ENCODE data around the gene CDC42BPB.
A peak's percentile ranks its signal among the peaks of the same experiment; 100 is the strongest.
"Not testable (repeated sequence)": the region's sequence is repeated elsewhere in the genome, so short reads cannot be mapped to it uniquely, and the experiment has no call there.

Gene CDC42BPB

DNA sequence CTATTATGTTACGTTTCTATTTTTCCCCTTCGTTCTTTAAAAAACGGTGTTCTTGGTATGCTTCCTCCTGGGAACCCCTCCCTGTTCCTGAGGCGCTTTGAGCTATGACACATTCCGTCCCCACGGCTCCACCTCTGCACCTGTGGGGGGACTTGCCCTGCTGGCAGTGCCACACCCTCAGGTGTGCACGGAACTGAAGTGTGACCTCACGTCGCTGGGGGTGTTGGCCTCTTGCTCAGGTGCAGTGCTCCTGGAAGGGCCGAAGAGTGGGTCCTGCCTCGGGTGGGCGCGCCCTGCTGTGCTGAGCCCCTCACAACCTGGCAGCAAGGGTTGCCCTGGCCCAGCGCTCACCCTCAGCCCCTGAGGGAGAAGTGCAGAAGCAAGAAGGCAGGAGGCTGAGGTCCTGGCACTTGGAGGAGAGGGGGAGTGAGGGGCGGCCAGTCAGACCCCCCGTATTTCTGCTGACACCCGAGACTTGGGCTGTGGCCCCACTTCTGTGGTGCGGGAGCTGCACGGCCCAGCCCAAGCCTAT lies 129.9 kb downstream of the CDC42BPB start:
- no peak for DNase-seq

DNA sequence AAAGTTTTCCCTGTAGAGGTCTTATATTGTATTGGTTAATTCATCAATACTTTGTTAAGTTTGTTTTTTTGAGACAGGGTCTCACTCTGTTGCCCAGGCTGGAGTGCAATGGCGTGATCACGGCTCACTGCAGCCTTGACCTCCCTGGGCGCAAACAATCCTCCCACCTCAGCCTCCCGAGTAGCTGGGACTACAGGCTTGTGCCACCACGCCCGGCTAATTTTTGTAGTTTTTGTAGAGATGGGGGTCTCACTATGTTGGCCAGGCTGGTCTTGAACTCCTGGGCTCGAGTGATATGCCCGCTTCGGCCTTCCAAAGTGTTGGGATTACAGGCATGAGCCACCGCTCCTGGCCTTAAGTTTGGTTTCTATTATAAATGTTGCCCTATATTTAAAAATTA lies 130.5 kb downstream of the CDC42BPB start:
- DNase-seq: not testable (repeated sequence)

DNA sequence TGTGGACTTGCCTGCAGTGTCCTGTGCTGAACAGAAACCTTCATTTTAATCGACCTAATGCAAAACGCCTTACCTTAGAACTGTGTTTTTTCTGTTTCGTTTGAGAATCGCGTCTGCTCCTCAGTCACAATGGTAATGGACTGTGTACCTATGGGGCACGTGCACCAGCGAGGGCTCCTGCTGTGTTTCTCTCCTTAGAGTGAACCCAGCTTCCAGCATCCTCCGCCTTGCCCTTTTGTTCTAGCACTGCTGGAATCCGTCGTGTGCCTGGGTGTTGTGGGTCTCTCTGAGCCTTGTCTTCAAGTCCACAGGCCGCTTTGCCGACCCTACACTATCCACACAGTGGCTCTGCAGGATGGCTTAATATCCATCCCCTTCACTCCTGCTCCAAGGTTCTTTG lies 131.2 kb downstream of the CDC42BPB start:
- no peak for DNase-seq

DNA sequence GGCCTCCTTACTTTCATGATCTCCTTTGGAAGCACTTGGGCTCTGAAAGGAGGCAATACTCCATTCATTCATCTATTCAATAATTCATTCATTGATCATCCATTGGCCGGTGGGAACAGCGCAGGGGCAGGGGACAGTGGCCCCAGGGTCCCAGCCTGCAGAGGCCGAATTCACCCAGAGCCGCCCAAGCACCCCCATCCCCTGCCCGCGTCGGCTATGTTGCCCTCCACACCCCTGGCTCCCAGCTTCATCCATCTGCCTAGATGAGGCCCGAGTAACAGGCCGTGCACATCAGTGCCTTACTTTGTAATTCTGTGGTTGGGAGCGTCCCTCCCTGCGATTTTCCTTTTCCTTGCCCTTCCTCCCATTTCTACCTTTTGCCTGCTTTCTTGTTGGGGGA lies 131.7 kb downstream of the CDC42BPB start:
- no peak for DNase-seq

DNA sequence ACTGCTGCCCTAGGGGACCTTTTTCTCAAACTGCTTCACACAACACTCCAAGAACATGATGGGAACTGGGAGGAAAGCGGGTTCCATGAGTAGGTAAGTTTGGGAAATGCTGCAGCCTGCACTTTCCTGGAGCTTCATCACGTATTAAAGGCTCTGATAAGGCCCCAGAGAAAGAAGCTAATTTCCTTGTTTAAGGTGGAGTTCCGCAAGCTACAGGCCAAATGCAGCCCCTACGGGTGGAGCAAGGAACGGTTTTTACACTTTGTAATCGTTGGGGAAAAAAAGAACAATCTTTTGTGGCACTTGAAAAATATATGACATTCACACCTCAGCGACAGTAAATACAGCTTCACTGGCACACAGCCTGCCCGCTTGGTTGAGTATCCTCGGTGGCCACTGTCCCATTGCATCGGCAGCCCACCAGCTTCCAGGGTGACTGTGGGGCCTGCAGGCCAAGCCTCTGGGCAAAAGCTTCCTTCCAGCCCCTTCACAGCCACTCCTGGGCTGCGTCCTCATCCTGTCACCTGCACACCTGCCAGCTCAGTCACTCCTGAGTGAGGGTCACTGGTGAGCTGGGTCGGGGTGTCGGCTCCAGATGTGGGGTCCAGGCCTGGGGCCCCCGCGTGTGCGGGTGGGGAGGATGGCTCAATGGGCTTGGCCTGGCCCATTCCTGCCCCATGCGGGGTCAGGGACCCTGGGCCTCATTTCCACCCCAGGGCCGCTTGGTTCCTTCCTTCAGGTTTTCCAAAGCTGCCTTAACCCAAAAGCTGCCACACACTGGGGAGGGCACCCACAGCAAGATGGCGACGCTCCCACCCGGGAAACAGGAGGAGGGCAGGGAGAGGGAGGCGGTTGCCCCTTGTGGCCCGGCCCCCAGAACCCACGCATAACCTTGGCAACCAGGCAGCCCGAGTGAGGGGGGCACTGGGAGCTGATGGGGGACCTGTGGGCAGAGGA lies 132.4 kb downstream of the CDC42BPB start:
- DNase-seq: no peak

DNA sequence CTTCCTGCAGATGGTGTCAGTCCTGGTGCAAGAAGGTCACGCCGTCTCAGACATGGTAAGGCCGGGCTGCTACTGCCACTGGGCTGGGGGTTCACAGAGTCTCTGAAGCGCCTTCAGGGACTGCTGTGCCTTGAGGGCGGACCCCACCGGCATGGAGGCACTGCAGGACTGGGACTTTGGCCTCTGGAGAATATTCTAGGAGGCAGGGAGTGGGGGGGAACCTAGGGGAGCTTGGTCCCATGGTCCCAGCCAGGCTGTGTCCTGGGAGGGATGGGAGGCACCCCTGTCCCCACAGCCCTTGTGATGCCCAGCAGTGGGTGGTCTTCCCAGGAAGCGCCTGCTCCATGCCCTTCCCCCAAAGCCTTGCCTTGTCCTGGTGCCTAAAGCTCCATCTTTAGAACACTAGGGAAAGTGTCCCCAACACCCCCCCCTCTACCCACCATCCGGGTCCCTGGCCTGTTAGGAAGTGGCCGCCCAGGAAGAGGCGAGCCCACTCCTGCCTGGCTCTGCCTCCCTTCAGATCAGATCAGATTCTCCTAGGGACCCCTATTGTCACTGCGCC lies 133.3 kb downstream of the CDC42BPB start:
- DNase-seq: no peak

DNA sequence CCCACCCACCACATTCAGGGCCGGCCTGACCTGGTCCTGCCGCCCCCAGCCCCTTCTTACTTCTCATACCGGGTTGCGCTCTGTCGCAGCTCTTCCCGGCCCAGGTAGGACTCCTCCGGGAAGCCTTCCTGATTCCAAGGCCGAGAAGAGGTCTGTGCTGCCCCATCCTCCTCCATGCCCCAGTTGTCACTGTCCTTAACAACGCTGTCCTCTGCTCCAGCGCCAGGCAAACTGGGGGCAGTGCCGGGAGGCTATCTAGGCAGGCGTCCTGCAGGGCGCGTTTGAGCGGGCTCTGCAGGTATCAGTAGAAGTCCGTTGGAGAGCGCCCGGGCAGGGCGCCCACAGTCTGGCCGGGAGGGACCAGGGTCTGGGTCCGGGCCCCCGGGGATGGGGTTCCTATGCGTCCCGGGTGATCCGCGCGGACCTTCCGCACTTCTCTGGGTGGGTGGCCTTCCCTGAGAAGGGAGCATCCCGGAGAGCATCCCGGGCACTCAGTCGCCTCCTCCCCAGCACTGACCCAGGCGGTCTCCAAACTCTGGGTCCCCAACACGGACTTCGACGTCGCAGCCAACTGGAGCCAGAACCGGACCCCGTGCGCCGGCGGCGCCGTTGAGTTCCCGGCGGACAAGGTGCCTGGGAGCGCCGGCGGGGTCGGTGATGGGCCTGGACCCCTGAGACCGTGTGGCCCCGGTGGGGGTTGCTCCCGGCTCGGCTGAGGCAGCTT lies 134.0 kb downstream of the CDC42BPB start:
- DNase-seq: no peak

DNA sequence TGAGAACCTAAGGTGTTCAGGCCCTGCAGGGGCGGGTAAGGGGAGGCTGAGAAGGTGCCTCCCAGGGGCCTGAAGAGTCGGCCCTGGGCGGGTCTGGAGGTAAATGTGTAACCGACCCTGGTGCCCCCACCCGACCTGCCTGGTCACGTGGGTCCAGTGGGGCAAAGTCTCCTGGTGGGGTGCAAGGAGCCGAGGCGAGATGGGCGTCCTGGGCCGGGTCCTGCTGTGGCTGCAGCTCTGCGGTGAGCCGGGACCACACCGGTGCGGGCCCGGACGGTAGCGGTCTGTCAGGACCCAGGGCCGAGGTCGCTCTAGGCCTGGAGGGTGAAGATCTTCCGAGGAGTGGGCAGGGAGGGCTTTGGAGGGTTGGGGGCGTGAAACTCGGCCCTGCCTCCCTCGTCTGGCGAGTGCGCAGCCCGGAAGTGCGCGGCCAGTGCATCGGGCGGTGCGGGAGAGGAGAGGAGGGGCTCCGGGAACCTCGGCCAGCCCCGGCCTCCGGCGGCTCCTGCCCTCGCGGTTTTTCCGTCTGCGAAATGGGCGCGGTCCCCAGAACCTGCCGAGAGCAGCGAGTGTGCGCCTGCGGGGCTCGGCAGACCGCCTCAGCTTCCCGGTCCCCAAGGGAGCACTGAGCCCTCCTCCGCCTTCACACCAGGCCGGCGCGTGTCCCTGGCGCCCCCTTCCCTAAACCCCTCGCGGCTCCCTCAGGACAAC lies 134.7 kb downstream of the CDC42BPB start, which contains the start of gene AMN:
TSS of gene AMN (plus strand) at position 174 of the 711 bp plus-strand sequence. CDS start at position 200, 26 bp downstream.
- no peak for DNase-seq

DNA sequence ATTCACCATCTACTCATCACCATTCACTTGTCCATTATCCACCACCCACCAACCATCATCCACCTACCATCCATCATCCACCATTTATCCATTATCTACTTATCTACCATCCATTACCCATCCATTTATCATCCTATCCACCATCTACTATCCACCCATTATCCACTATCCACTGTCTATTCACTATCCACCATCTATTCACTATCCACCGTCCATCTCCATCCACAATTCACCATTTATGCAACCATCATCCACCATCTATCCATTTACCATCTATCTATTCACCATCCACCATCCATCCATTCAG lies 136.4 kb downstream of the CDC42BPB start:
- no peak for DNase-seq

DNA sequence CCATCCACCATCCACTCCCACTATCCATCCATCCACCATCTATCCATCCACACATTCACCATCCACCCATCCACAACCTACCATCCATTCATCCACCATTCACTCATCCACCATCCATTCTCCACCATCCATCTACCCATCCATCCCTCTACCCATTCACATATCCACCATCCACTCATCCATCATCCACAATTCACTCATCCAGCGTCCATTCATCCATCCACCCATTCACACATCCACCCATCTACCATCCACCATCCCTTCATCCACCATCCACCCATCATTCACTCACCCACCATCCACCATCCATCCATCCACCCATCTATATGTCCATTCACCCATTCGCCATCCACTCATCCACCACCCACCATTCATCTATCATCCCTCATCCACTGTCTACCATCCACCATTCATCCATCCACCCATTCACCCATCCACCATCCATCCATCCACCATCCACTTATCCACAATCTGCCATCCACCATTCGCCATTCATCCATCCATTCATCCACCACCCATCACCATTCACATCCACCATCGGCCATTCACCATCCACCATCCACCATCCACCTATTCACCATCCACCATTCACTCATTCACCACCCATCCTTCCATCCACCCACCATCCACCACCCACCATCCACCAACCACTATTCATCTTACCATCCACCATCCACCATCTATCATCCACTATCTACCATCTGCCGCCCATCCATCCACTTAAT lies 136.9 kb downstream of the CDC42BPB start:
- DNase-seq: no peak

DNA sequence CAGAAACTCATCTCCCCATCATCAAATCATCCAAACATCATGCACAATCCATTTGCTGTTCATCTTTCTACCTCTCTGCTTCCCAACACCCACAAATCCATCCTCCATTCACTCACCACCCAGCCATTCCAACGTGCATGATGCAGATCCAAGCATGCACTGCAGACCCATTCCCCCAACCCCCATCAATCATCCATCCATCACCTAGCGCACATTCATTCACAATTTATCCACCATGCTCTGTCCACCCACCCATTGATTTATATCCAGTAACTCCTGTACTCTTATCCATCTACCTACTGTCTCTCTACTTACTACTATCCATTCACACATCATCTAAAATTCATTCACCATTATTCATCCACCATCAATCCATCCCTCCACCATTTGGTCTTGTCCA lies 138.9 kb downstream of the CDC42BPB start:
- no peak for DNase-seq

DNA sequence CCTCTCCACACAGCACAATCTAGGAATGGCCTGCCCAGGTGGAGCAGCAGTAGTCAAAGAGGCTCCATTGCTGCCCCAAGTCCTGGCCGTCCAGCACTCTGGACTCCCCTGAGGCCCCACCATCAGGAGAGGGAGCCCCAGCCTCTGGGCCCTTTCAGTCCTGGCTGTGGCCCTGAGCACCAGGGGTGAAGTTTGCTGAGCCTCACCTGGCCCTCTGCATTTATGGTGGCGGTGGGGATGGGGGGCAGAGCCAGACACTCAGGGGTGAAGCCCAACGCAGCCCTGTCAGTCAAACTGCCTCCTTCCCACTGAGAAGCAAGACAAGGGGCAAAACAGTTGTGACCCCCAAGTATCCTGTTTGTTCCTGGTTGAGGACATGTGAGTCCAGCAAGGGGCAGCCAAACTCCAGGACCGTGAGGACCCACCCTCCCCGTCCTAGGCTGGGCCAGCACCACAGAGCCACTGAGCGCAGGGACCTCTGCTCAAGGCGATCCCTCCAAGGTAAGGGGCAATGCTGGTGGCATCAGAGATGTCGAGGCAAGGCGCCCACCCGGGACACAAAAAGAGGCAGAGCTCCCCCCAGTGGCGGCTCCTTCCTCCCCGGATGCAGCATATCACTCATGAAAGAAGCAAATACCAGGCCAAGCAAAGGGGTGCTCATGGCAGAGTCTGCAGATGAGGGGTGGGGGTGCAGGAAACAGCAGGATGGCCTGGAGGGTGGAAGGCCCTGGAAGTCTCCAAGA lies 139.7 kb downstream of the CDC42BPB start:
- DNase-seq: peak in 1 of 2 donors; percentile 20

DNA sequence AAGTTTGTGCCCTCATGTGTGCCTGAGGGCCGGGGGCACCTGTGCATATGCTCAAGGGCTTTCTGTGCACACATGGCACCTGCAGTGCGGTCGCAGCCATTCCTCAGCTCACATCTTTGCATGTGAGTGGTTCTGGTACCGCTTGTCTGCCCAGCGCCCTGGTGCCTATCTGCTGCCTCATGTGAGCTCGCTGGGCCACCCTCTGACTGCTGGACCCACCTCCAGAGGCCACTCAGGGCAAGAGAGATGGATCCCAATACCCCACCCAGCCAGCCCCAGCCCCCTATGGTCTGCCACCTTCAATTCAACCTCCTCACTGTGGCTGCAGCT lies 140.3 kb downstream of the CDC42BPB start:
- no peak for DNase-seq

DNA sequence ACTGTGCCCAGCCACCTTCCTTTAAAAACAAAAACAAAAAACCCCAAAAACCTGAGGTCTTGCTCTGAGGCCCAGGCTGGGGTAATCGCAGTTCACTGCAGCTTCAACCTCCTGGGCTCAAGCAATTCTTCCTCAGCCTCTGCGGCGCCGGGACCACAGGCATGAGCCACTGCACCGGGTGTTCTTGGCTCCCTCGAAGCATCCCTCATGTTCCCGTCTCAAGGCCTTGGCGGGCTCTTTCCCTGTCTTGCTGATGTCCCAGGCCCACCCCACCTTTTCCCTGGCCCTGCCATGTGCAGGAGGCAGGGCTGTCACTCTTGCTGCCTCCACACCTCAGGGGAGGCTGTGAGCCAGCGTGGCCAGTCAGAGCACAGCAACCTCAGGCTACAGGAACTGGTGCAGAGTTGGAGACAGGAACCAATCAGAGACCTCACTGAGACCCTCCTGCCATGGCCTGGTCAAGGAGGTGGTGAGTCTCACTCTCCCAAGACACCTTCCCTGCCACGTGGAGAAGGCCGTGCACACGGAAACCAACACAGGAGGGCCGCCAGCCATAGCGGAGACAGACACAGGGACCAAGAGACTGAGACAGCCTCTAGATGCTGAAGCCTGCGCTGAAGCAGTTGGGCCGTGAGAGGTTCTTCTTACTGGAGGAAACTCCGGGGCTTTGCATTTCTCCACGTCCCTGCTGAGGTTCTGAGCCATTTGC lies 140.8 kb downstream of the CDC42BPB start:
- no peak for DNase-seq

DNA sequence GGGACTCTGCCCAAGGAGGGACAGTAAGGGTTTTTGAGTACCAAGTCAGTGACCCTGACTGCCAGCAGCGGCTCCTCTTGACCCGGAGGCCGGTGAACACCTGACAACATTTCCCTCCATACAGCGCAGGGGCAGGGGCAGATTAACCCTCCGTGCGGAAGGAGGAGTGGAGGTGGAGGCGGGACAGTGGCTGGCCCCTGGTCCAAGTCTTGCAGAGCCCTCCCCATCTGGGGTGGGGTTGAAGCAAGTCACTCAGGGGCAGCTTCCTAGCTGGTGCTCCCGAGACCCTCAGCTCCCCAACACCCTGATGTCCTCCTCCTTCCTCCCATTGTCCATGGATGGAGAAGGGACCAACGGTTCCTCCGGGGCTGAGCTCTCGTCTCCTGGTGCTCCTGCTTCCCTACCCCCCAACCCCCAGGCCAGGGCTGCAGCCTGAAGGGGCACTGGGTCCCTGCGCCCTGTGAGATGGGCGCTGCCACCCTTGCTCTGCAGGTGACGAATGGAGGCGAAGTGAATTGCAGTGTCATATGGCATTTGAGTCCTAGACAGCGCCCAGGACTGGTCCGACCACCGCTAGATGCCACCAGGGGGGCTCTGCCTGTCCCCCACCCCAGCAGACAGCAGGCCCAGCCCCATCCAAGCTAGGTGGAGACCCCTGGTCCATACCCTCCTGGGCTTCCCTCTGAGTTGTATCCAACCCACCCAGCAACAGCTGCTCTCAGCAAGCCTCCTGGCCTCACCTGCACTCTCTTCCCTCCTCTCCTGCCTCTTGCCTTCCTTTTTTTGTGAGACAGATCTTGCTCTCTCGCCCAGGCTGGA lies 141.8 kb downstream of the CDC42BPB start:
- no peak for DNase-seq

DNA sequence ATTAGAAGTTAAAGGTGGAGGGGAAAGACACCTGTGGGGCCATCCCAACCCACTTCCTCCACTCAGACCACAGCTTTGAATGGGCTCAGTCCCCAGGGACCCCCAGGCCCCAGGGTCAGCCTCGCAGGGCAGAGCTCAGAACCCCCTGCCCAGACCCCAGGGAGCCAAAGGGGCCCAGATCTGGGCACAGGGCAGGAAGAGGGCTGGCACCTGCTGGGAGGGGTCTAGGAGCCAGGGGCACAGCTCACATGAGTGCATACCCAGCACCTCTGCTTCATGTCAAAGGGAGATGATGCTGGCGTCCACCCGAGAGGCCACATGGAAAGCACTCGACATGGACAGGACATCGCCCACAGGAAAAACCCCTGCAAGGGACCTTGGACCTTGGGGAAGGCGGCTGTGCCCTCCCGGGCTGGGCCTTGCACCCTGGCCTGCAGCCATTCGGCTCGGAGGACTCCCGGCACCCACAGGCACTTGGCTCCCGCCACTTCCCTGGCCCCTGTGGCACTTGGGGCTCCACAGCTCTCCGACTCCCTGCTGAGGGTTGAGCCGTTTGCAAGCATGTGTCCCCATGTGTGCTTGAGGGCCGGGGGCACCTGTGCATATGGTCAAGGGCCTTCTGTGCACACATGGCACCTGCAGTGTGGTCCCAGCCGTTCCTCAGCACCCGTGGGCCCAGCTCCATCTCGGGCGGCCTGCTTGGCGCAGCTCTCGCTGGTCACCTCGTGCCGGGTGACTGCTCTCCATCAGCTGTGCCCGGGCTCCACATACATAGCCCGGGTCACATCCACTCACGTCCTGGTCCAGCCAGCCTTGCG lies 142.7 kb downstream of the CDC42BPB start:
- no peak for DNase-seq

DNA sequence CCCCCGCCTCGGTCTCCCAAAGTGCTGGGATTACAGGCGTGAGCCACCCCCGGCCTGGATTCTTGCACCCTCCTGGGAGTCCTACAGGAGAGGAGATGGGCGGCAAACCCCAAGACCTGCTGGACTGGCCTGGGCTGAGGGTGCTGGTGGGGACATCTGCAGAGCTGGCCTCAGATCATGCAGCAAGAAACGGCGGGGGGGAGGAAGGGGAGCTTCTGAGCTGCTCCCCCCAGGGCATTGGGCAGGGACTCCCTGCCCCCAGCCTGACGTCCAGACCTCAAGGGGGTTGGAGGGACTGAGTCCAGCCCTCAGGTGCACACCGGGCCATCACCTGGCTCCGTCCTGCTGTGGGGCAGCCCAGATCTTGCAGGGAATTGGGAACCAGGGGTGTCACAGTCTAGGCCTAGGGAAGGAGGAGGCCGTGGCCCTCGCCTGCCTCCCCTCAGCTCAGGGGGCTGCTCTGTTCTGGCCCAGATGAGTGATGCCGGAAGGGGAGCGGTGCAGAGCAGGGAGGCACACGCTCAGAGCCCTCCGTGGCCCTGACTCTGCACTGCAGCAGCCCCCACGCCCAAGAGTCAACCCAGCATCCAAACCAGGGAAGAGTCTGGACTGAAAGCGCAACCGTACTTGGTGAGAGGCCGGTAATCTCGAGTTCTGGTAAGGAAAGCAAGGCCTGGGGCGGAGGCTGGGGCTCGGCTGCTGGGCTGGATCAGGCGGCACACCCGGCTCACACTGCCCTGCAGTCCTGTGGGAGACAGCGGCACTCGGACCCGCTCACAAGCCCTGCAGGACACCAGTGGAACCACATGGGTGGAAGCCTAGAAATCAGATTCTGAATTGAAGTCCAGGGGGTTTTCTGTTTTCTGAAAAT lies 143.8 kb downstream of the CDC42BPB start:
- DNase-seq: no peak

All from inflammatory macrophage (primary cell).